NCI-H526 treated with DMSO at 0.1 percent for 48 hours (cell line): Measurements from ENCODE around the gene NEK4.
"Not testable (repeated sequence)": the region's sequence is repeated elsewhere in the genome, so short reads cannot be mapped to it uniquely, and the experiment has no call there.

ENCODE experiments used
- DNase-seq: peaks from one replicate; lab custom pipeline; 2025; lab: John Stamatoyannopoulos, UW

Gene NEK4

GRCh38 chr3:52731590-52731989, 39.1 kb downstream of the NEK4 start:
- DNase-seq: no peak

DNA sequence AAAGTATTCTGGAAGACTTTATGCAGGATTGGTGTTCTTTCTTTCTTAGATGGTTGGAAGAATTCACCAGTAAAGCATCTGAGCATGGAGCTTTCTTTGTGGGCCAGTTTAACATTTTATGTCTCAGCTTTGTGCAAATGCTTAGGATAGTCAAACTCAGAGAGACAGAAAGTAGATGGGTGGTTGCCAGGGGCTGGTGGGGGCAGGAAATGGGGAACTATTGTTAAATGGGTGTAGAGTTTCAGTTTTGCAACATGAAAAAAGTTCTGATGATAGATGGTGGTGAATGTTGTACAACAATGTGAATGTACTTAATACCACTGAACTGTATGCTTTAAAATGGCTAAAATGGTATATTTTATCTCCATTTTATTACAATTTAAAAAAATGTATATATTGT, 40.1 kb downstream of the NEK4 start:
- no peak for DNase-seq

- DNase-seq: not testable (repeated sequence)
Observed at GRCh38 chr3:52728753-52729152, 42.0 kb downstream of the NEK4 start.

DNA sequence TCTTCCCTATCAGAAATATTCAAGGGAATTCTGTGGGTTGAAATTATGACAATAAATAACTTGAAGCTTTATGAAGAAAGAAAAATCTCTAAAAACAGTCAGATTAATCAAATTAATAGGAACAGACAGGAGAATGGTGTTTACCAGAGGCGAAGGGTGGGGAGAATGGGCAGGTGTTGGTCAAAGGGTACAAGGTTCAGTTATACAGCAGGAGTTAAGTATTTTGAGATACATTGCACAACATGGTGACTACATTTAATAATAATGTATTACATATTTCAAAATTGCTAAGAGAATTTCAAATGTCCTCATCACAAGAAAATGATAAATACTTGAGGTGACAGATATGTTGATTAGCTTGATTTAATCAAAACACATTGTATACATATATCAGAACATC, 46.2 kb downstream of the NEK4 start:
- no peak for DNase-seq

DNA sequence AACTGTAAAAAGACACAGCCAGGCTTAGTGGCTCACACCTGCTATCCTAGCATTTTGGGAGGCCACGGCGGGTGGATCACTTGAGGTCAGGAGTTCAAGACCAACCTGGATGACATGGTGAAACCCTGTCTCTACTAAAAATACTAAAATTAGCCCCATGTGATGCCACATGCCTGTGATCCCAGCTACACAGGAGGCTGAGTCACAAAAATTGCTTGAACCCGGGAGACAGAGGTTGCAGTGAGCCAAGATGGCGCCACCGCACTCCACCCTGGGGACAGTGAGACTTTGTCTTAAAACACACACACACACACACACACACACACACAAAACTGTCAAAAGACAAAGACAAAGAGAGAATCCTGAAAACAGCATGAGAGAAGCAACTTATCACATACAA, 46.8 kb downstream of the NEK4 start:
- no peak for DNase-seq

GRCh38 chr3:52722491-52722890, 48.2 kb downstream of the NEK4 start:
- DNase-seq: no peak

DNA sequence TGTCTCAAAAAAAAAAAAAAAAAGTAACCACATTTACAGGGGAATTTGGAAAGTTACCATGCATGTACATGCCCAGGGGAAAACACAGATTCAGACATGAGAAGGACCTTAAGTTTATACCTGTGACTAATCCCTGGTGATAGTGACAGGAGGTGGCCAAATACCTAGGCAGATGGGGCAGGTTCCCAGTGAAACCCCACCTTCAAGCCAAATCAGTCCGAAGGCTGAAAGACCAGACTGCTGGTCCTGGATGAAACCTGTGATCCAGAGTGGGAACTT, 49.1 kb downstream of the NEK4 start:
- no peak for DNase-seq

DNA sequence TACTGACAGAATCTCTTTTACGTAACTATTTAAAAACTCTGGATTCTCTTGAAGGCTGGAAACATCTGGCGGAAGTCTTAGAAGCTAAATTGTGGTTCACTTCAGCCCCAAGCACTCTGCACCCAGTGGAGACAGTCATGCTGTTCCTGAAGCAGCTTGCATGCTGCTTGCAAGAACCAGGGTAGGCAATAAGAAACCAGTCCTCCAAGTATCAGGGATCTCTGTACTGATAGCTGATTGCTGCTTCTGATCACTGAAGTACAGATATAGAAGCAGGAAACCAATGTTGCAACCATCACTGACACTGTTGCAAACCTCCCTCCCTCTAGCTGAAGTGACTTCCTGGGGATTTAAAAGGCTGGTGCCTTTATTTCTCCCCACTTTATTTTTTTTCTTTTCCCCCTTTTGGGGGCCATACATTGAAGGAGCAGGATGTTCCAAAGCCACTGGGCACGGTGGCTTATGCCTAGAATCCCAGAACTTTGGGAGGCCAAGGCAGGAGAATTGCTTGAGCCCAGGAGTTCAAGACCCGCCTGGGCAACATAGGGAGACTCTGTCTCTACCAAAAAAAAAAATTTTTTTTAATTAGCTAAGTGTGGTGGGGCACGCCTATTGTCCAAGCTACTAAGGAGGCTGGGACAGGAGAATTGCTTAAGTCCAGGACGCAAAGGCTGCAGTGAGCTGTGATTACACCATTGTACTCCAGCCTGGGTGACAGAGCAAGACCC, 49.6 kb downstream of the NEK4 start:
- DNase-seq: no peak

DNA sequence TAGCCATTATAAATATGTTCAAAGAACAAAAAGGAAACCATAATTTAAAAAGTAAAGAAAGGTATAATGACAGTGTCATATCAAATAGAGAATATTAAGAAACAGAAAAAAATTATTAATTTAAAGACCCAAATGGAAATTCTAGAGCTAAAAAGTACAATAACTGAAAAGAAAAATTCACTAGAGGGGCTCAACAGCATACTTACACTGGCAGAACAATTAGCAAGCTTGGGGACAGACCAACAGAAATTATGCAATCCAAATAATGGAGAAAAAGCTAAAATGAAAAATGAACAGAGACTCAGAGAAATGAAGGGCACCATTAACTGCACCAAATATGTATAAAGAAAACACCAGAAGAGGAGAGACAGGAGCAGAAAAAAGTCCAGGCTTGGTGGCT, 51.1 kb downstream of the NEK4 start:
- no peak for DNase-seq

DNA sequence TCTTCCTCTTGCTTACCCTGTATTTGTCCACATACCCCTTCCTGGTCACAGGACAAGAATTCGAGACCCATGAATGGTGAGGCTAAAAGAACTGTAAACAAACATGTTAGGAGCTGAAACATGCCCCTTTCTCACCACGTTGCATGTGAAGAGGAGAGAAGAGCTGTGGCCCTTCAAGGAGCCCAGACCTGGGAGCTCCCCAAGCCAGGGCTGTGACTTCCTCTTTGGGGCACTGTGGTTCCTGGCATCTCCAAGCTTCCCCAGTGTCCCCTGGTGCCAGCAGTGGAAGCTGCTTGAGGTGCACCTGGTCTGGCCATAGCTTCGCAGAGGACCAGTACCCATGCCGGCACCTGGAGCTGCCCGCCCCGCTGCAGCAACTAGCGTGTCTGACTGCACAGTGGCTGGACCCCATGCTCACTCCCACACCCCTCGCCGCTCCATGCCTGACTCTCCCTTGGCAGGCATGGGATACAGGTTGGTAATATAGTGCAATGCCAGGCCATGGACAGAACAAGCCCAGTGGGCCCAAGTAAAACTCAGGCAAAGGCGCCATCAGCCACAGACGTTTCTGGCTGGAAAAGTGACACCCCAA, 54.9 kb downstream of the NEK4 start:
- no peak for DNase-seq

- DNase-seq: no peak
Observed at GRCh38 chr3:52714335-52715302, 56.1 kb downstream of the NEK4 start.

DNA sequence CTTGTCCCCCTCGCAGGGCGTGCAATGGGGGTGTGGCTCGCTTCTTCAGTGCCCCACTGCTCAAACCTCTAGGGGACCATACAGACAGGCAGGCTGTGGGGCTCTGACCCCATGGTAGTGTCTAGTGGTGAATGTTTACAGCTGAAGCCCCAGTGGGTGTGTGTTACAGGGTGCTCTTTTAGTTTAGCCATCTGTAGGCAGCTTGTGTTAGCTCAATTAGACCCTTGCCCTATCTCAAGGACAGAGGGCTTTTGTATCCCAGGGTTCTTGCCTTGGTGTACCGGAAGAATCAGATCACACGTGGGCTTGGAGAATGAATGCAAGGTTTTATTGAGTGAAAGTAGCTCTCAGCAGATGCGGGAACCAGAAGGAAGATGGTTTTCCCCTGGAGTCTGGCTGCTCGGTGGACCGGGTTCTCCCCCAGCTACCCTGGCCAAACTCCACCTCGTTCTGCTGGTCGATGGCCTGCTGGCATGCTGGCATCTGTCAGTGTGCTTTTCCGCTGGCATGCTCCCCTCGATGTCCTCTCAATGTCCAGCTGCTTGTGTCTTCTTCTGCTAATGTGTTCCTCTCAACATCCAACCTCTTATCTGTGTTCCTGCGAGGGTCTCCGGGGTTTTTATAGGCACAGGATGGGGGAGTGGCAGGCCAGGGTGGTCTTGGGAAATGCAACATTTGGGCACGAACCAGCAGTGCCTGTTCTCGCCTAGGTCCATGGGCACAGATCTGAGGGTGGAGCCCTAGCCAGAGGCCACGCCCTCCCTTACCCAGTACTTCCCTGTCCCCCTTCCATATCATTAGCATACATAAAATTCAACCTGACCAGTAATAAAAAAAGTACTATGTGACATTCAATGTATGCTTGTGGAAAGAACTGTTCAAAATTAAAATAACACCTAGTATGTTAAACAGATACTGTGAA, 58.2 kb downstream of the NEK4 start:
- no peak for DNase-seq

GRCh38 chr3:52710512-52710911, 60.2 kb downstream of the NEK4 start:
- no peak for DNase-seq

GRCh38 chr3:52707585-52707984, 63.2 kb downstream of the NEK4 start:
- DNase-seq: no peak

- peak; percentile 78 for DNase-seq
Observed at GRCh38 chr3:52705688-52706686, 64.8 kb downstream of the NEK4 start, which contains the start of the genes GLT8D1 and SPCS1. Gene GLT8D1, minus strand, starts transcription at chr3:52705791. Its CDS starts 5,331 bp downstream, at chr3:52700460. Gene SPCS1, plus strand, starts transcription at chr3:52706106. Its CDS starts 141 bp downstream, at chr3:52706247.

DNA sequence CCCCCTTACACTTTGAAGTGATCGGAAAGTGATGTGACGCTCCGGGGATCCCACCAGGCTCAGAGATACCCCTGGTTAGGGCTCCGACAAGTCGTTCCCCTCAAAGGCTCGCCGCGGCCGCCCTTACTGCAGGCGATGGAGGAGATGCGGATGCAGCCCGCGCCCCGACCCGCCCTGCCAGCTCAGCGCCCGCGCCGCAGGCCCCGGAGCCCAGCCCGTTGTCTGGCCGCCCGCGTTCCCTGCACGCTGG, 65.4 kb downstream of the NEK4 start:
- DNase-seq: no peak

GRCh38 chr3:52704611-52705437, 65.9 kb downstream of the NEK4 start:
- no peak for DNase-seq

DNA sequence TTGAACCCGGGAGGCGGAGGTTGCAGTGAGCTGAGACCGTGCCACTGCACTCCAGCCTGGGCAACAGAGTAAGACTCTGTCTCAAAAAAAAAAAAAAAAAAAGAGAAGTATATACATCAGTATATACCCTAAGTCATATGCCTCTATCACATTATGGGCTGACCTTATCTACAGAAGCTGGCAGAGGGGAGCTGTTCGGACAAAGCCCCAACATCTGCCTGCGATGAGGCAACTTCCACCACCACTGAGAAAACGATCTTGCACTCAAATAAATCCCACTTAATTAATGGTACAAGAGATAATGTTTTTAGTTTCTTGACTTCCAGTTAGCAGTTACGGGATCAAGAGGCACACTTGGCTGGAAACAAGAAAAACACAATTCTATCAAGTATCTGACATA, 67.4 kb downstream of the NEK4 start:
- no peak for DNase-seq

GRCh38 chr3:52697632-52697965, 73.1 kb downstream of the NEK4 start:
- DNase-seq: no peak
